Common myeloid progenitor, CD34-positive (primary cell): Measurements from ENCODE around the gene RYR2. TPM values are rescaled to one million over a fixed set of nuclear protein-coding genes. Genes with fewer than 3 reads are reported as not detected.

Experiments
- CTCF ChIA-PET: fragments of 350-600 bp; sonication (Branson Sonifier 250); formaldehyde crosslinking; loops from one replicate; lab custom pipeline; 2021; ENCODE audit warnings: antibody characterized with exemption; lab: Charles Lee
- POLR2A ChIA-PET: fragments of 350-600 bp; sonication (Branson Sonifier 250); formaldehyde crosslinking; loops from one replicate; lab custom pipeline; 2021; ENCODE audit warnings: antibody characterized with exemption; lab: Charles Lee
- DNase-seq, 3 donors: peaks; one replicate each; pipeline versions ENCODE4 v3.0.0 to v3.0.0-alpha.2; 2013
- H3K27ac ChIP-seq, 2 experiments: 1 replicate in 1 of 2; 2 replicates in 1 of 2; pipeline ENCODE4 v1.7.0; 2013; ENCODE audit warnings: inconsistent platforms in 2 of 2, low read length in 2 of 2, mild to moderate bottlenecking in 2 of 2, low read depth in 1 of 2, moderate library complexity in 1 of 2; ENCODE audit not compliant: severe bottlenecking in 2 of 2, insufficient read depth in 1 of 2, poor library complexity in 1 of 2
- H3K27me3 ChIP-seq, 5 experiments: replicated peaks in 2 of 5; 1 replicate in 3 of 5; 2 replicates in 2 of 5; pipeline versions ENCODE4 v1.6.1 to v1.7.0; 2013; ENCODE audit warnings: low read length in 4 of 5, mild to moderate bottlenecking in 2 of 5, moderate library complexity in 2 of 5, inconsistent platforms in 1 of 5; ENCODE audit not compliant: insufficient read depth in 5 of 5, control insufficient read depth in 4 of 5
- H3K36me3 ChIP-seq, 4 experiments: 1 replicate in 2 of 4; 2 replicates in 2 of 4; pipeline versions ENCODE4 v1.6.1 to v1.7.0; 2013; ENCODE audit warnings: low read length in 3 of 4, control low read depth in 1 of 4, mild to moderate bottlenecking in 1 of 4; ENCODE audit not compliant: control insufficient read depth in 4 of 4, insufficient read depth in 4 of 4
- H3K4me1 ChIP-seq, 4 experiments: 1 replicate in 3 of 4; 2 replicates in 1 of 4; pipeline versions ENCODE4 v1.6.1 to v1.7.1; 2013; ENCODE audit warnings: low read length in 3 of 4, mild to moderate bottlenecking in 3 of 4, control low read depth in 1 of 4, inconsistent platforms in 1 of 4, moderate library complexity in 1 of 4; ENCODE audit not compliant: control insufficient read depth in 4 of 4, insufficient read depth in 4 of 4; ENCODE audit errors: control extremely low read depth in 1 of 4
- H3K4me3 ChIP-seq, 7 experiments: 1 replicate in 4 of 7; 2 replicates in 3 of 7; pipeline versions ENCODE4 v1.5.1 to v1.7.0; 2013; ENCODE audit warnings: mild to moderate bottlenecking in 7 of 7, low read length in 6 of 7, moderate library complexity in 6 of 7, inconsistent platforms in 2 of 7, low read depth in 2 of 7, control low read depth in 1 of 7; ENCODE audit not compliant: insufficient read depth in 4 of 7, control insufficient read depth in 1 of 7; ENCODE audit errors: extremely low read depth in 1 of 7
- H3K9me3 ChIP-seq, 5 experiments: 1 replicate in 4 of 5; 2 replicates in 1 of 5; pipeline versions ENCODE4 v1.6.1 to v1.7.1; 2013; ENCODE audit warnings: low read length in 4 of 5, mild to moderate bottlenecking in 2 of 5, inconsistent platforms in 1 of 5, low read depth in 1 of 5, moderate library complexity in 1 of 5; ENCODE audit not compliant: control insufficient read depth in 4 of 5, insufficient read depth in 2 of 5; ENCODE audit errors: control extremely low read depth in 1 of 5
- WGBS: methylation state at CpG from one replicate; pipeline ENCODE4 v1.1.5; 2013; ENCODE audit not compliant: insufficient coverage; 5-methylcytosine and 5-hydroxymethylcytosine counted together
- polyA plus RNA-seq: library from polyadenylated mRNA; unstranded; fragments of 120-200 nt; gene quantifications from one replicate; pipeline ENCODE4 v1.2.1, GENCODE V29; 2013

Gene RYR2
- 0.01 TPM for polyA plus RNA-seq

GRCh38 chr1:237041795-237042525, at the start of gene RYR2:
RYR2 (plus strand) TSS chr1:237042184; CDS start chr1:237042522, 338 bp downstream.
- CTCF ChIA-PET: no interaction called here
- Histone ChIP-seq H3K36me3 (no peaks in the 10 kb centered on the region), H3K4me1 (peaks cover 0 to 15% (median 7%) of the 10 kb centered on the region in 4 experiments), H3K27me3 (peaks cover 4 to 74% (median 51%) of the 10 kb centered on the region in 5 experiments), H3K9me3 (no peaks in the 10 kb centered on the region), H3K4me3 (peak within 1 kb of the TSS in 4 of 7 experiments; percentile 16 to 46 (median 35)), H3K27ac (no peak within 1 kb of the TSS)
- POLR2A ChIA-PET: no interaction called here
- WGBS: 2% methylated on average over 56 of the region's 87 CpGs
- peak in 1 of 3 donors; percentile 18 for DNase-seq

- no peaks in the 10 kb centered on the region for H3K4me1 ChIP-seq
- WGBS: 92% methylated on average over 4 of the region's 8 CpGs
- CTCF ChIA-PET: no interaction called here
- peaks cover 0 to 2% (median 0%) of the 10 kb centered on the region in 5 experiments for H3K9me3 ChIP-seq
- H3K27me3 ChIP-seq: peaks cover 0 to 4% (median 0%) of the 10 kb centered on the region in 5 experiments
- H3K27ac ChIP-seq: no peak overlapping the region
- POLR2A ChIA-PET: no interaction called here
- DNase-seq: no peak
- H3K36me3 ChIP-seq: no peaks in the 10 kb centered on the region
- H3K4me3 ChIP-seq: no peak overlapping the region
Measured at GRCh38 chr1:236992449-236992848, 49.5 kb upstream of the RYR2 start.

- Histone ChIP-seq H3K4me3 (no peak overlapping the region), H3K4me1 (no peaks in the 10 kb centered on the region), H3K27me3 (peaks cover 0 to 9% (median 0%) of the 10 kb centered on the region in 5 experiments), H3K9me3 (peaks cover 0 to 2% (median 0%) of the 10 kb centered on the region in 5 experiments), H3K36me3 (no peaks in the 10 kb centered on the region), H3K27ac (no peak overlapping the region)
- 80% methylated on average over 1 of the region's 1 CpG for WGBS
- POLR2A ChIA-PET: no interaction called here
- no peak for DNase-seq
- CTCF ChIA-PET: no interaction called here
Measured at GRCh38 chr1:236994450-236994849, 47.5 kb upstream of the RYR2 start.

DNA sequence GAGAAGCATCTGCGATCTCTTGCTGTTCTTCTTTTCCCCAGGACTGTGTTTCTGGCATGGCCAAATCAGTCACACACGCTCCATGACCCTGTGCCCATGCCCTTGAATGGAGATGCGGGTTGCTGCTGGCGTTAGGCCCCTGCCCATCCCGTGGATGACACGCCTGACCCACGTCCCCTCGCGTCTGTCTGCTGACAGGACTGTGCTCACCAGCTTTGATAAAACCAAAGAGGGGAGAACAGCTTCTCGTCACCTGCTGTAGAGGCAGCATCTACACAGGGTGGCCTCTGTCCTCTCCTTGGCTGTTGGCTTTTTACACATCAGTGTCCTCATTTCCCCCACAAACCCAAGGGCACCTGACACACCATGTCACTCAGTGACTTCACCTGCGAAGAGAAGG, 44.6 kb upstream of the RYR2 start:
- CTCF ChIA-PET: no interaction called here
- whole genome bisulfite sequencing: 93% methylated on average over 10 of the region's 11 CpGs

DNA sequence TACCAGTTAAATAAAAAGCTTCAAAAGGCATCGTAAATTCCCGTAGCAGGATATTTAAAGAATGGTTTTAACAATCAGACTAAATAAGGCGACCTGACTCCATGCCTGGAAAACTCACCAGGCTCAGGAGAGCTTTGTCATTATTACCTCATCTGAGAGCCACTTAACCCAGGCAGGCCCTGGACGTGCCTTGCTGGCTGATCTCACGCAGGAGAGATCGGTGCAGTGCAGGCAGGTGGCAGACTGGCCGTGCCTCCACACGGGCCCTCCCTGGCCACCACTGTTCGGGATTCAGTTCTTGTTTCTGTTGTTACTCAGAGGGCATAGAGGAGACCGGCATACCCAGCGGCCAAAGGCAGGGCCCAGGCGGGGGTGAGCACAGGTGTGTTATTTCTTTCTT, 44.1 kb upstream of the RYR2 start:
- DNase-seq: no peak
- Histone ChIP-seq H3K36me3 (no peaks in the 10 kb centered on the region), H3K9me3 (no peaks in the 10 kb centered on the region), H3K27ac (no peak overlapping the region), H3K4me1 (no peaks in the 10 kb centered on the region), H3K27me3 (peaks cover 0 to 9% (median 0%) of the 10 kb centered on the region in 5 experiments), H3K4me3 (no peak overlapping the region)
- 55% methylated on average over 11 of the region's 12 CpGs for WGBS
- POLR2A ChIA-PET: no interaction called here
- CTCF ChIA-PET: no interaction called here

More for the DNA sequence above, 44.6 kb upstream of the RYR2 start:
- no peak for DNase-seq
- Histone ChIP-seq H3K4me3 (no peak overlapping the region), H3K4me1 (no peaks in the 10 kb centered on the region), H3K9me3 (no peaks in the 10 kb centered on the region), H3K27me3 (peaks cover 0 to 9% (median 0%) of the 10 kb centered on the region in 5 experiments), H3K36me3 (no peaks in the 10 kb centered on the region), H3K27ac (no peak overlapping the region)
- POLR2A ChIA-PET: interaction anchor here (0.6 kb wide), 1 partner anchor 1911 kb away, joined by 3 read pairs; no protein-coding TSS in a partner anchor

- DNase-seq: no peak
- ChIA-PET CTCF (no interaction called here), POLR2A (no interaction called here)
- 93% methylated on average over 2 of the region's 3 CpGs for WGBS
- H3K4me3 ChIP-seq: no peak overlapping the region
- H3K4me1 ChIP-seq: no peaks in the 10 kb centered on the region
- no peaks in the 10 kb centered on the region for H3K36me3 ChIP-seq
- H3K9me3 ChIP-seq: no peaks in the 10 kb centered on the region
- H3K27me3 ChIP-seq: peaks cover 0 to 9% (median 0%) of the 10 kb centered on the region in 5 experiments
- no peak overlapping the region for H3K27ac ChIP-seq
Measured at GRCh38 chr1:236998546-236998945, 43.4 kb upstream of the RYR2 start.

- POLR2A ChIA-PET: no interaction called here
- 100% methylated on average over 3 of the region's 4 CpGs for WGBS
Measured at GRCh38 chr1:237000191-237000590, 41.8 kb upstream of the RYR2 start.

More at GRCh38 chr1:237000191-237000590, 41.8 kb upstream of the RYR2 start:
- no peaks in the 10 kb centered on the region for H3K4me1 ChIP-seq
- H3K9me3 ChIP-seq: no peaks in the 10 kb centered on the region
- H3K27ac ChIP-seq: no peak overlapping the region
- CTCF ChIA-PET: no interaction called here
- DNase-seq: no peak
- no peaks in the 10 kb centered on the region for H3K36me3 ChIP-seq
- H3K27me3 ChIP-seq: peaks cover 0 to 9% (median 0%) of the 10 kb centered on the region in 5 experiments
- H3K4me3 ChIP-seq: no peak overlapping the region
